SJSA1 (cell line): ENCODE data around the gene GDPD5. TPM values are rescaled to one million over a fixed set of nuclear protein-coding genes. Genes with fewer than 3 reads are reported as not detected.

Experiments
- DNase-seq, 2 experiments: peaks; one replicate each; pipeline ENCODE4 v3.0.0-alpha.2; 2015 to 2020; ENCODE audit warnings: low spot score in 2 of 2, low read depth in 1 of 2
- H3K27ac ChIP-seq: fragments of 250-450 bp; sonication (Bioruptor Pico); 2 replicates; pipeline ENCODE4 v1.5.1; 2020; ENCODE audit warnings: mild to moderate bottlenecking, moderate library complexity
- H3K27me3 ChIP-seq: fragments of 250-450 bp; sonication (Bioruptor Pico); replicated peaks from 2 replicates; pipeline ENCODE4 v1.5.1; 2020; ENCODE audit warnings: mild to moderate bottlenecking, moderate library complexity
- H3K36me3 ChIP-seq: fragments of 250-450 bp; sonication (Bioruptor Pico); 2 replicates; pipeline ENCODE4 v1.5.1; 2020; ENCODE audit warnings: mild to moderate bottlenecking
- H3K4me1 ChIP-seq: fragments of 250-450 bp; sonication (Bioruptor Pico); replicated peaks from 2 replicates; pipeline ENCODE4 v1.6.1; 2021; ENCODE audit warnings: mild to moderate bottlenecking
- H3K4me3 ChIP-seq: fragments of 250-450 bp; sonication (Bioruptor Pico); 2 replicates; pipeline ENCODE4 v1.5.1; 2020; ENCODE audit warnings: mild to moderate bottlenecking
- H3K9me3 ChIP-seq: fragments of 250-450 bp; sonication (Bioruptor Pico); replicated peaks from 2 replicates; pipeline ENCODE4 v1.5.1; 2020; ENCODE audit warnings: mild to moderate bottlenecking
- total RNA-seq: library from RNA; depleted of rRNA; stranded (reverse); fragments of >200 nt; shearing (Covaris generic); gene quantifications from 2 replicates; pipeline ENCODE4 v1.2.3, GENCODE V29; 2014

The GDPD5 gene
- total RNA-seq, 1 experiment from 2014 or later, result 2.5 TPM

DNA sequence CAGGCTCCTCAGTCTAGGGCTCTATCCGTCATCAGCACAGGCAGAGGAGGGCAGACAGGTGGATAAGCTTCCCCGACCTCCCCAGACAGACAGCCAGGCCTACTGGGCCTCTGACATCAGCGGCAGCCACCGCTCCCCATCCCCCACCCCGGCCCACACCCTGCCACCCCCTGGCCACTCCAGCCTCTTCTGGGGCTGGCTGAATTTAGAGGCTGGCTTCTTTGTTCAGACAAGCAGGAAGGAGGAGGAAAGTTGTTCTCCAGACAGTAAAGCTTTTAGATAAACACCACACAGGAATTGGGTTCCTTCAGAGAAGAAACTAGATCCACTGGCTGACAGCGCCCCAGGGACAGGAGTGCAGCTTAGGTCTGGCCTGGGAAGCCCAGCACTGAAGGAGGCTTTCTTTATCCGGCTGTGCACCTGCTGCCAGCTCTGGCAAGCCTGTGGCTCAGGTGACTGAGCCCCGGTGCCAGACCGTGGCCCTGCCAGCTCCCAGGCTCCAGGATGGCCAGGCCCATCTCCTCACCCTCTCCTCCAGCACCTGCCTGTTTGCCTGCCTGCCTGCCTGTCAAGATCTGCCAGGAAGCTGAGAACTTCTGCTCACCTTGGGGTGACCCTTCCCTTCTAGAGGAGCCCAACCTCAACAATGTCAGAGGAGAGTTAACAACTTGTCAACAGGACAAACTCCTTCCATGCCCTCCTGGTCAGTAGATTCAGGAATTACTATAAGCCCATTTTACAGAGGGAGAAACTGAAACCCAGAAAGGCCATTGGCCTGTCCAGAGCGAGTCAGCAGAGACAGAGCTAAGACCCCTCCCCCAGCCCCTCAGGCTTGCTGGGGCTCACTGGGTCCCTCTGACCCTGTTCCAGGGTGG, 48.8 kb downstream of the GDPD5 start:
- Histone ChIP-seq H3K27ac (no peak overlapping the region), H3K9me3 (no peaks in the 10 kb centered on the region), H3K27me3 (no peaks in the 10 kb centered on the region), H3K4me1 (no peaks in the 10 kb centered on the region), H3K4me3 (no peak overlapping the region), H3K36me3 (no peaks in the 10 kb centered on the region)
- no peak for DNase-seq

DNA sequence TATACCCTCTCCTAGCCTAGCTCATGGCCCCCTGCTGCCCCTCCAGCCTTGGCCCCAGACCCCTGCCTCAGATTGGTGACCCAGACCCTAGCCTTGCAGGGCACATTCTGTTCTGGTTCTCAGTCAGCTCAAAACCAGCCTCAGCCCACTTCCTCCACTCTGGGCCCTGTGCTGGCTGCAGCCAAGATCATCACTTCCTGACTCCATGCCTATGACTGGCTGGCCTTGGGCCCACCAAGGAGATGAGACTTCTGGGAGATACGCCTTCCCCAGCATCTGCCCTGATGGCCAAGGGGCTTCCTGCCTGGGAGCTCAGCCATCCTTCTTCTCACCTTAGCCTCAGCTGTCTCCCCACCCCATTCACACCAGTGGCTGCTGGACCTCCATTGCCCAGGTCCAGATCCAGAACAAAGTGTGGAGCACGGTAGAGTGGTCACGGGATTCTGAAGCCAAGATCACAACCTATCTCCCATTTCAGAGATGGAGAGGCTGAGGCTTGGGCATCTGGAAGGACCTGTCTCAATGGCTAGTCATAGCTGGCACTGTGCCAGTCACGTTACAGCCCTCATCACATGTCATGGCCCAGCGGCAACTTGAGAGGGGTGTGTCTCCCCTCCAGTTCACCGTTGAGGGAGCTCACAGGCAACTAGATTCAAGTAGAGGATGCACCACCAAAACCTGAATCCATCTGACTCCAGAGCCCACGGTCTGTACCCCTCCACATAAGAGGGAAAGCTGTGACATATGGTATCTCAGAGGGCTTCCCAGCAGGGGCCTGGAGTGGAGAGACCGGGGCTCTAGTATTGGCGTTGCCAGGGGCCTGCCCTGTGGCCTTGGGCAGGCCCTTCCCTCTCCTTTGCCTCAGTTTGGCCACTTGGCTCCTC, 49.7 kb downstream of the GDPD5 start:
- Histone ChIP-seq H3K27me3 (no peaks in the 10 kb centered on the region), H3K4me3 (no peak overlapping the region), H3K36me3 (no peaks in the 10 kb centered on the region), H3K9me3 (no peaks in the 10 kb centered on the region), H3K27ac (no peak overlapping the region), H3K4me1 (no peaks in the 10 kb centered on the region)
- DNase-seq, result no peak

DNA sequence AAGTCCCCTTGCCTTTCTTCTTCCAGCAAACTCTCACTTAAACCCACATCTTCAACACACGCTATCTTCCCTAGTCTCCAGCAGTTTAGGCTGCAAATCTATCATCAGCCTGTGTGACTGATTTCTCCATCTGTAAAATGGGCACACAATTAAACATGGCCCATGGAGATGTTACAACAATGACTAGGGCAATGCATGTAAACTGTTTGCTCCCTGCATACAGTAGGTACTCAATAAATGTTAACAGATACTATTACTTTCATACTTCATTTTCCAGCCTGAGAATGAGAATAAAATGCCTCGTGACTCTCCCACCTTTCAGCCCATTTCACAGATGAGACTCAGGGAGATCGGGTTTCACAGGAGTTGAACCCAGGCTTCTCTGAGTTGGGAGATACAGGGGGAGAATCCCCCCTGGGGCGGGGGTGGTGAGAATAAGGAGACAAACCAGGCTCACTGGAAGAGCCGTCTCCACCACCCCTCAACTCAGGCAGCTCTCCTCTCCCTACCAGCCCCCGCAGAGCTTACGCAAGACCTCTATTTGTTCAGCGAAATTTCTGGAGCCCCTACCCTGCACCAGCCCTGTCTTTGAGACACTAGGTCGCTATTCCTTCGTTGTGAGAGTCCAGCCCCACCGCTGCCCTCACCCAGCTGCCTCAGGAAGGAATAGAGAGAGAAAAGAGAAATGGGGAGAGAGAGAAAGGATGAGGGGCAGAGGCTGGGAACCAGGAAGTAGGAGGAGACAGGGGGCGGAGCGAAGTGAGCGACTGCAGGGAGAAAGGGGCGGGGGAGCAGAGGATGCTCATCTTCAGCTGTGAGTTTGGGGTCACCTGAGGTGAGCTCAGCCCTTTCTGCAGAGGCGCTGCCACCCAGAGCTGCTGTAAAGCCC, 50.6 kb downstream of the GDPD5 start:
- no peaks in the 10 kb centered on the region for H3K4me1 ChIP-seq
- H3K9me3 ChIP-seq, result no peaks in the 10 kb centered on the region
- H3K27me3 ChIP-seq, result no peaks in the 10 kb centered on the region
- no peaks in the 10 kb centered on the region for H3K36me3 ChIP-seq
- H3K27ac ChIP-seq, result no peak overlapping the region
- H3K4me3 ChIP-seq, result no peak overlapping the region
- no peak for DNase-seq

DNA sequence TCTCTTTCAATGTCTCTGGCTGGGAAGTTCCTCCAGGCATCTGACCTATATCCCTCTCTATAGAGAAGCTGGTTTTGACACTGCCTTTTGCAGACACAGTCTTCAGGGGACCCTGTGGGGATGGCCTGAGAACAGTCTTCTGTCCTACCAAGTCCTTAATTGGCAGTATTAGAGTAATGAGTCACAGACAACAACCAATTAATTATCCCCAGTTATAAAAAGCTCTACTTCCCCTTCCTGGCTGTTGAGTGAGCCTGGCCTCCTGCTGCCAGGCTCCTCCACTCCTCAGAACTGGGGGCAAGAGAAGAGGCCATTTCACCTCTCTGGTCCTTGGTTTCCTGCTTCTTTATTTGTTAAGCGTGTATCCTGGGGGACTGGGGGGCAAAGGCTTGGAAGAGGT, 51.5 kb downstream of the GDPD5 start:
- Histone ChIP-seq H3K36me3 (no peaks in the 10 kb centered on the region), H3K27ac (no peak overlapping the region), H3K9me3 (no peaks in the 10 kb centered on the region), H3K4me1 (no peaks in the 10 kb centered on the region), H3K4me3 (no peak overlapping the region), H3K27me3 (no peaks in the 10 kb centered on the region)
- DNase-seq, result no peak

DNA sequence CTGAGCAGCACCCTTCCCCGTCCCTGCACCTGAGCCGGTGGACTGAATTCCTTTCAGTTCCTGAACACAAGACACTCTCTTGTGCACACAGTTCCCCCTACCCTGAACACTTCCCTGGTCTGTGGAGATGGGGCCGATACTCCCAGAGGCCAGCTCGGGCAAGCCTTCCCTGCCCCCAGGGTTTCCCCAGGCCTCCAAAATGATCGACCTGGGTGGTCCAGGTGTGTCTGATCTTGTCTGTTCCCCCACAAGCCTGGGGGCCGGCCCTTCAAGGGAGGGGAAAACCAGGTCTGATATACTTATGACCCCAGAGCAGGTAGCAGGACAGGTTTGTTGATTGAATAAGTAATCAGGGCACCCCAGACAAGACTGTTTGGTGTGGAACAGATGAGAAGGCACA, 52.1 kb downstream of the GDPD5 start:
- Histone ChIP-seq H3K4me1 (no peaks in the 10 kb centered on the region), H3K9me3 (no peaks in the 10 kb centered on the region), H3K4me3 (no peak overlapping the region), H3K27me3 (no peaks in the 10 kb centered on the region), H3K27ac (no peak overlapping the region), H3K36me3 (no peaks in the 10 kb centered on the region)
- no peak for DNase-seq

DNA sequence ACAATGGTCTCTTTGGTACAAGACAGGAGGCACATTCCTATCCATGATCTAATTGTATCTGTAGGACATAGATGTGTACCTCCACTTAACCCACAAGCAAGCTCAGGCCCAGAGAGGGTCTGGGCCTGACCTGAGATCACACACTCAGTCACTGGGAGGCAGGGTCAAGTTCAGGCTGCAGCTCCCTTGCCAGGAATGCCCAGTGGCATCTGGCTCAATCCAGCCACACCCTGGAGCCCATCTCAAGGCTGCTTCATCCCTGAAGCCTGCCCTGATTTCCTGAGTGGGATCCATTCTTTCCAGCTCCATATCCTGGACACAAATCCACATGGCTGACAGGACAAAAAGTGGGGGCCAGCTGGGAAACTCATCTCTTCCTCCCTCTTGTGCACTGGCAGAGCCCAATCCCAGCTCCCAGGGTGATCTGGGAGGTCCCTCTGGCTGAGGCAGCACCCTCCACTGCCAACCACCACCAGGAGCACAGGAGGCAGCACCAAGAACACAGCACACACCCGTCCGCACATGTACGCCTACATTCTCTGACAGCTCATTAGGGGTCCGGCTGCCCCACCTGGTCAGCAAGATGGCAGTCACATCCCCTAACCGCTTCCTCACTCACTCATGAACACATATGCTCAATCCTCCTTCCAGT, 53.5 kb downstream of the GDPD5 start:
- no peaks in the 10 kb centered on the region for H3K36me3 ChIP-seq
- no peaks in the 10 kb centered on the region for H3K4me1 ChIP-seq
- H3K27ac ChIP-seq, result no peak overlapping the region
- no peak for DNase-seq
- no peaks in the 10 kb centered on the region for H3K27me3 ChIP-seq
- H3K9me3 ChIP-seq, result no peaks in the 10 kb centered on the region
- H3K4me3 ChIP-seq, result no peak overlapping the region

DNA sequence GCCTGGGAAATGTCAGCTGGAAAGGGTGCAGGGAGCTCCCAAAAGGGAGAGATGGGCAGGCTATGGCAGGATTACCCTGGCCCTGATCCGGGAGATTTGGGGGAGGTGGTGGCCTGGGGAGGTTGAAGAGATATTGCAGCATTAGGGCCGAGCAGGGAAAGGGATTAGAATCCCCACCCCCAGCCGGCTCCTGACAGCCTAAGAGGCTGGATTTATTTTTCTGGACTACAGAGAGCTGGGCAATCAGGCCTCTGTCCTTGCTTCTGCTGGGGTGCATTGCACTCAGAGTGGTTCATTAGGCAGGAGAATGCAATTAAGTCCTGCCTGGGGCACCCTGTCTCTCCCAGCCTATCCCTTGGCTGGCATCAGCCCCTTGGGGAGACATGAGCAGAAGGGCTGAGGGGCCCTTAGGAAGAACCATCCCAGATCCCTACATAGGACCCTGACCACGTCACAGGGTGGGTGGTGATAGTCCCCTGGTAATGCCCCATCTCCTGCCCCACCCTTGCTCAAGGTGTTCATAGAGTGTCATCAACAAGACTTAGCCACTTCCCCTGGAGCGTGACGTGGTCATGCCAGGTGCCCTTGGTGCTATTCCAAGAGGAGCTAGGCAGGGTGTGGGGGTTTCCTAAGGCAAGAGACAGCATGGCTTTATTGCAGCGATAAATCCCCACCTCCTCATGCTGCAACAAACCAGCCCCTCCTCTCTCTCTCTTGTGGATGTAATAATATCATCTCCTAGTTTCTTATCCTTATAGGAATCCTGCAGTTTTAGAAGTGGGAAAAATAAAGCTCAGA, 54.4 kb downstream of the GDPD5 start:
- H3K4me1 ChIP-seq, result no peaks in the 10 kb centered on the region
- no peaks in the 10 kb centered on the region for H3K27me3 ChIP-seq
- no peak for DNase-seq
- no peaks in the 10 kb centered on the region for H3K36me3 ChIP-seq
- no peaks in the 10 kb centered on the region for H3K9me3 ChIP-seq
- H3K27ac ChIP-seq, result no peak overlapping the region
- H3K4me3 ChIP-seq, result no peak overlapping the region

DNA sequence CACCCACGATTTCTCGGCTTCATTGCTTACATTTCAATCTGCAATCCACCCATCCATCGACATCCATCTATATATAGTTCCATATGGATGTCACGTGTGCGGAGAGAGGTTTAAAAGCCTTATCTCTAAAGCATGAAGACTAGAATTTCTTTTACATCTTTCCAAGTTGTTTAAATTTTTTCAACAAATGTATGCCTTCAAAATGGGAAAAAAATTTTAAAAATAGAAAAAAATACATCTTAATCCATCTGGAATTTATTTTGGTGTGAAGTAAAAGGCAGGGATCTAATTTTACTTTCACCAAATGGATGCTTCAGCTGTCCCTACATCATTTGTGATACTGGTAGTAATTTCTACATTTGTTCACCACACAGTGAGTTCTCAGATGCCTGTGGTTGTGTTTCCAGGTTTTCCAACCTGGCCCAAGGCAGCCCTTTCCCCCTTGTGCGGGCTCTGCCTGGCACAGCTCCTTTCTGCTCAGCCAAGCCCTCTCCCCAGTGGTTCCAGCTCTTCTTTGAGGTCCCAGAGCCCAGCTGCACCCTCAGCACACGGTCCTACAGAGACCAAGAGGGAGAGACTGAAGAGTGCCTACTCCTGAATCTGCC, 55.2 kb downstream of the GDPD5 start:
- no peak for DNase-seq
- Histone ChIP-seq H3K27ac (no peak overlapping the region), H3K4me1 (no peaks in the 10 kb centered on the region)

DNA sequence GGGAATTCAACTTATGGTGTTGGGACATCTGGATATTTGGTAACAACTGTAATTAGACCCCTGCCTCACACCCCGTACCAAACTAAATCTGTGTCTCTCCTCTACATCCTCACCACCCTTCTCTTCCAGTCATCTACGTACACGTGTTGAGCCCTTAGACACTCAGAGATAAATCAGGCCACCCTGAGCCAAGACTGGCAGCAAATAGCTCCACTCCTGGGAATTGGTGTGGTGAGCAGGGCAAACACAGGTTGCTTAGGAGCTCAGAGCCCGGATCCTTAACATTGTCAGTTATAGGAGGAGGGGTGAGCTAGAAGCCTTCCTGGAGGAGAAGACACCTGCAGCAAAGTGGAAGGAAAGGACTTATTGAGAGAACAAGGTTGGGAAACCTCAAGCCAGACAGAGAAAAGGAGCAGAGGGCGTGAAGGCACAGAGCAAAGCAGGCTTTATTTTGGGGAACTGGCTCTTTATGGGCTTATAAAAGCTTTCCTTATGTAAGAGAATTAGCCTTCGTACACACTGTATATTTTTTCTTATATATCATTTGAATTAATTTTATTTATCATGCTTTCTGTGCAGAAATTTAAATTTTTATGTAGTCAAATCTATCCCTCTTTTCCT, 55.8 kb downstream of the GDPD5 start:
- no peaks in the 10 kb centered on the region for H3K27me3 ChIP-seq
- no peaks in the 10 kb centered on the region for H3K9me3 ChIP-seq
- no peaks in the 10 kb centered on the region for H3K4me1 ChIP-seq
- H3K27ac ChIP-seq, result no peak overlapping the region
- no peak for DNase-seq
- H3K4me3 ChIP-seq, result no peak overlapping the region
- H3K36me3 ChIP-seq, result no peaks in the 10 kb centered on the region

More for the DNA sequence above, 55.2 kb downstream of the GDPD5 start:
- Histone ChIP-seq H3K36me3 (no peaks in the 10 kb centered on the region), H3K27me3 (no peaks in the 10 kb centered on the region), H3K9me3 (no peaks in the 10 kb centered on the region), H3K4me3 (no peak overlapping the region)

DNA sequence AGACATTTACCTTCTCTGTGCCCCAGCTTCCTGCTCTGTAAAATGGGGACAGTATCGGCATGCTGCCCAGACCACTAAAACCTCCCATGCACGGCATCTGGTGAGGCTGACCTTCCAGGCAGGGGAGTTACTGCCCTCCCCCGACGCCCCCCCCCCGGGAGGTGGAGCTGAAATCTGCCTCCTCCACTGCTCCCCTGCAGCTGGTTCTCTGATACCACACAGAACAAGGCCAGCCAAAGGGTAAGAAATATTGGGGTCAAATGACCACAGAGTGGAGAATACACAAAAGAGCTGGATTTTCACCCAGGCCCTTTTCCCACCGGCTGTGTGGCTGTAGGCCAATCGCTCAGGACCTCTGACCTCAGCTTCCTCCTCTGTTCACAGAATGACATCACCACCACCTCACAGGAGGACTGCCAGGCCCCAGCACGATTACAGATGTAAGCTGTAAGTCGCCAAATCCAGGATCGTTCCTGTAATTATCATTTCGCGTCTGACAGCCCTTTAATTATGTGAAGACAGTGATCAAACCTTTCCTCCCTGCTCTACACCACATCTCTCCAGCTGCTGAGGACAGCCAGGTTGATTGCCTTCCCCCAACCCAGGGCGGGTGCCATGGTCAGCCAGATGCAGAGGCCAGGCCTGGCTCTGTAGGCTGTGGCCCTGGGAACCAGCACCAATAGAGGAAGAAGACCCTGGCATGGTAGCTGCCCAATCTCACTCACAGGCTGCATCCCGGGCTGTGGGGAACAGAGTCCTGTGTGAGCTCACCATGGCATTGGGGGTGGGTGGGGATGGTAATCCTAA, 57.0 kb downstream of the GDPD5 start:
- no peaks in the 10 kb centered on the region for H3K9me3 ChIP-seq
- no peak overlapping the region for H3K27ac ChIP-seq
- no peaks in the 10 kb centered on the region for H3K36me3 ChIP-seq
- no peaks in the 10 kb centered on the region for H3K4me1 ChIP-seq
- no peaks in the 10 kb centered on the region for H3K27me3 ChIP-seq
- no peak overlapping the region for H3K4me3 ChIP-seq
- DNase-seq, result no peak

DNA sequence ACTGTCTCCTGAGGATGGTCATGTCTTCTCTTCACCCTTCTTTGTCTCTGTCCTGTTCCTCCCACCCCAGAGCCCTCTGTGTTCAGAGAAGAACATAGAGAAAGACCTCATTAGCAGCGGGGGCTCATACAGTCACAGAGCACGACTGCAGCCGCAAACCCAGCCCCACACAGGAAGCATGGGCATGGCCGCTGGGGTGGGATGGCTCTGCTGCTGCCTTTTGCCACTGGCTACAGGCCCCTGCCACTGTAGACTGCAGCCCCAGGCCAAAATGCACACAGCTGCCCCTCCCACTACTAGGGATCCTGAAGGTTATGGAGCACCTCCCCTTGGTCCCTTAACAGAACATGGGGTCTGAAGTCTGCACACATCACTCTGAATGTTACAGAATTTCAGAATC, 57.9 kb downstream of the GDPD5 start:
- H3K36me3 ChIP-seq, result no peaks in the 10 kb centered on the region
- no peaks in the 10 kb centered on the region for H3K4me1 ChIP-seq
- no peak overlapping the region for H3K27ac ChIP-seq
- no peaks in the 10 kb centered on the region for H3K27me3 ChIP-seq
- H3K9me3 ChIP-seq, result no peaks in the 10 kb centered on the region
- DNase-seq, result no peak
- no peak overlapping the region for H3K4me3 ChIP-seq
